PC-3 (cell line): ENCODE data around the gene CDH4.

Source experiments
- EZH2 ChIP-seq: fragments of 300-600 bp; sonication (generic); IDR thresholded peaks from one replicate; pipeline ENCODE4 v1.6.1; 2017; ENCODE audit warnings: antibody characterized with exemption, mild to moderate bottlenecking, low read length; ENCODE audit not compliant: unreplicated experiment
- TF ChIP-seq, protein P1 (sequence below): fragments of 300-600 bp; sonication (generic); conservative IDR thresholded peaks from 2 replicates; pipeline ENCODE4 v1.5.1; 2017; ENCODE audit warnings: antibody characterized with exemption, low read depth, mild to moderate bottlenecking, low read length

GRCh38 chr20:61460261-61461052 lies 208.4 kb downstream of the CDH4 start:
- no peak for TF ChIP-seq EZH2
- TF ChIP-seq, protein P1, sequence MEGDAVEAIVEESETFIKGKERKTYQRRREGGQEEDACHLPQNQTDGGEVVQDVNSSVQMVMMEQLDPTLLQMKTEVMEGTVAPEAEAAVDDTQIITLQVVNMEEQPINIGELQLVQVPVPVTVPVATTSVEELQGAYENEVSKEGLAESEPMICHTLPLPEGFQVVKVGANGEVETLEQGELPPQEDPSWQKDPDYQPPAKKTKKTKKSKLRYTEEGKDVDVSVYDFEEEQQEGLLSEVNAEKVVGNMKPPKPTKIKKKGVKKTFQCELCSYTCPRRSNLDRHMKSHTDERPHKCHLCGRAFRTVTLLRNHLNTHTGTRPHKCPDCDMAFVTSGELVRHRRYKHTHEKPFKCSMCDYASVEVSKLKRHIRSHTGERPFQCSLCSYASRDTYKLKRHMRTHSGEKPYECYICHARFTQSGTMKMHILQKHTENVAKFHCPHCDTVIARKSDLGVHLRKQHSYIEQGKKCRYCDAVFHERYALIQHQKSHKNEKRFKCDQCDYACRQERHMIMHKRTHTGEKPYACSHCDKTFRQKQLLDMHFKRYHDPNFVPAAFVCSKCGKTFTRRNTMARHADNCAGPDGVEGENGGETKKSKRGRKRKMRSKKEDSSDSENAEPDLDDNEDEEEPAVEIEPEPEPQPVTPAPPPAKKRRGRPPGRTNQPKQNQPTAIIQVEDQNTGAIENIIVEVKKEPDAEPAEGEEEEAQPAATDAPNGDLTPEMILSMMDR = no peak
